Adrenal gland (tissue), 5 donors: ENCODE results near the gene TSPAN9.

Experiments
- POLR2A ChIP-seq, 2 donors: fragments of 450-650 bp; IDR thresholded peaks; one replicate each; pipeline ENCODE4 v1.6.1; 2017; ENCODE audit warnings: antibody characterized with exemption in 2 of 2, mild to moderate bottlenecking in 2 of 2, moderate library complexity in 1 of 2
- TF ChIP-seq, protein P1 (sequence below), 6 experiments: fragments of 450-650 bp in 4 of 6; fragments of 200-600 bp in 2 of 6; sonication (generic) in 1 of 6; IDR thresholded peaks; 1 replicate in 5 of 6; 2 replicates in 1 of 6; pipeline versions ENCODE4 v1.5.1 to v1.8.0; 2016 to 2021; ENCODE audit warnings: antibody characterized with exemption in 6 of 6, mild to moderate bottlenecking in 2 of 6, moderate library complexity in 1 of 6
- donor health status: DM: no; HTN: no; CAD: no.

DNA sequence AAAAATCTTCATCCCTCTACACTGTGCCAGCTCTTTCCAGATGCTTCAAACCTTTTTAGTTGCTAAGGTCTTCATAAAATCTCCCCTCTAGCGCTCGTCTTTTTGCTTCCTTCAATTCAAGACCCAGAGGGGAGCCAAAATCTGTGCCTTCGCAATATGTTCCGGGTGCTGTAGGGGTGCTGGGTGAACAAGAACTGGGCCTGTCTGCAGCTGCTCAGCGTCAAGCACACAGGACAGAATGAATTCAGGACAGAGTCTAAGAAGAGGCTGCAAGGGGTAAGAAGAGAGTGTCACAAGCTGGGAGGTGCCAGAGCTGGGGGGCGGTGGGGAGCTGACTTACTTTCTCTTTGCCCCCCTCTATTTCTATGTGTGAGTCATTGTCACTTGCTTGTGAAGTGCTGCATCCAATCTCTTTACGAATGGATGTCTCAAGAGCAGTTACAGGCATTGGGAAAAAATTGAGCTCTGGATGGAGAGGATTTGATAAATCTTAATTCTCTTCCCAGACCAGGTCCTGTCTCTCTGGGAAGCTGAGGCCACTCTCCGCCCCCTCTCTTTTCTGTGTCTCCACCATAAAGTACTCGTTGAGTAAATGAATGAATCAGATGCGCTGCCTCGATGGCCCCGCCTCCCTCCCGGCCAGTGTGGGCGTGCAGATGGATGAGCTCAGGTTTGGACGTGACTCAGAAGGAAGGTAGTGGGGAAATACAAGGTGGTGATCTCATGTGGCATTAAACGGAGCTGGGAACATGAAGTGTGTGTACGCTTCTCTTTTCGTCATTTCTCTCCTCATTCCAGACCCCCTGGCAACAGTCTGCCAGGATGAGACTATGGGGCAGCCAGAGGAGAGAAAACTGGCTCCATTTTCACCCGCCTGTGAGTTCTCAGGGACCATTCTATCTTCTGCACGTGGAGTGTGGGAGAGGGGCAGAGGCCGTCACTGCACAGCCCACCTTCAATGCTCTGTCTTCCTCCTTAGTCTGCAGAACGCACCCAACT, 91.3 kb downstream of the TSPAN9 start:
- TF ChIP-seq, protein P1, sequence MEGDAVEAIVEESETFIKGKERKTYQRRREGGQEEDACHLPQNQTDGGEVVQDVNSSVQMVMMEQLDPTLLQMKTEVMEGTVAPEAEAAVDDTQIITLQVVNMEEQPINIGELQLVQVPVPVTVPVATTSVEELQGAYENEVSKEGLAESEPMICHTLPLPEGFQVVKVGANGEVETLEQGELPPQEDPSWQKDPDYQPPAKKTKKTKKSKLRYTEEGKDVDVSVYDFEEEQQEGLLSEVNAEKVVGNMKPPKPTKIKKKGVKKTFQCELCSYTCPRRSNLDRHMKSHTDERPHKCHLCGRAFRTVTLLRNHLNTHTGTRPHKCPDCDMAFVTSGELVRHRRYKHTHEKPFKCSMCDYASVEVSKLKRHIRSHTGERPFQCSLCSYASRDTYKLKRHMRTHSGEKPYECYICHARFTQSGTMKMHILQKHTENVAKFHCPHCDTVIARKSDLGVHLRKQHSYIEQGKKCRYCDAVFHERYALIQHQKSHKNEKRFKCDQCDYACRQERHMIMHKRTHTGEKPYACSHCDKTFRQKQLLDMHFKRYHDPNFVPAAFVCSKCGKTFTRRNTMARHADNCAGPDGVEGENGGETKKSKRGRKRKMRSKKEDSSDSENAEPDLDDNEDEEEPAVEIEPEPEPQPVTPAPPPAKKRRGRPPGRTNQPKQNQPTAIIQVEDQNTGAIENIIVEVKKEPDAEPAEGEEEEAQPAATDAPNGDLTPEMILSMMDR (IDR thresholded peaks at IDR 0.05) = no peak
- TF ChIP-seq POLR2A (IDR thresholded peaks at IDR 0.05) = no peak
